ENCODE measurements around the gene HOXD12. TPM values are rescaled to one million over a fixed set of nuclear protein-coding genes. Genes with fewer than 3 reads are reported as not detected.
A peak's percentile ranks its signal among the peaks of the same experiment; 100 is the strongest.

The HOXD12 gene
- total and polyA plus RNA-seq, 4 donors = not detected

GRCh38 chr2:176130957-176131847 lies 31.6 kb downstream of the HOXD12 start:
- Histone ChIP-seq H3K36me3 (ENCODE audit: control insufficient read depth in 4 of 4, insufficient read depth in 4 of 4, low read length in 4 of 4) (no peaks in the 10 kb centered on the region), H3K4me3 (no peak overlapping the region), H3K27me3 (ENCODE audit: control insufficient read depth in 3 of 3, insufficient read depth in 3 of 3, low read length in 2 of 3) (peaks cover 10 to 89% (median 88%) of the 10 kb centered on the region in 3 donors), H3K4me1 (ENCODE audit: control insufficient read depth in 5 of 5, insufficient read depth in 5 of 5, low read length in 5 of 5) (peaks cover 0 to 11% (median 9%) of the 10 kb centered on the region in 5 donors), H3K9ac (ENCODE audit: insufficient read depth in 1 of 2, low read length in 2 of 2) (no peak overlapping the region), H3K9me3 (ENCODE audit: control insufficient read depth in 4 of 4, insufficient read depth in 3 of 4, low read length in 3 of 4) (peaks cover 0 to 6% (median 0%) of the 10 kb centered on the region in 4 donors), H3K27ac (ENCODE audit: low read depth in 1 of 2, low read length in 1 of 2) (no peak overlapping the region)
- no peak for ATAC-seq (ENCODE audit: insufficient read depth, low FRiP score)
- DNase-seq = no peak
- 14% methylated on average over 15 of the region's 15 CpGs for WGBS, 2 donors
- TF ChIP-seq CTCF (IDR thresholded peaks at IDR 0.05; ENCODE audit: control extremely low read depth, extremely low read depth) = no peak

- no peak for DNase-seq
- Histone ChIP-seq H3K27me3 (ENCODE audit: control insufficient read depth in 3 of 3, insufficient read depth in 3 of 3, low read length in 2 of 3) (peaks cover 15 to 86% (median 86%) of the 10 kb centered on the region in 3 donors), H3K4me3 (no peak overlapping the region), H3K36me3 (ENCODE audit: control insufficient read depth in 4 of 4, insufficient read depth in 4 of 4, low read length in 4 of 4) (no peaks in the 10 kb centered on the region), H3K9ac (ENCODE audit: insufficient read depth in 1 of 2, low read length in 2 of 2) (no peak overlapping the region), H3K4me1 (ENCODE audit: control insufficient read depth in 5 of 5, insufficient read depth in 5 of 5, low read length in 5 of 5) (peaks cover 0 to 16% (median 9%) of the 10 kb centered on the region in 5 donors), H3K9me3 (ENCODE audit: control insufficient read depth in 4 of 4, insufficient read depth in 3 of 4, low read length in 3 of 4) (peaks cover 0 to 6% (median 0%) of the 10 kb centered on the region in 4 donors), H3K27ac (ENCODE audit: low read depth in 1 of 2, low read length in 1 of 2) (no peak overlapping the region)
- ATAC-seq (ENCODE audit: insufficient read depth, low FRiP score) = no peak
- WGBS, 2 donors = 19 to 26% methylated on average over 4 of the region's 4 CpGs
- TF ChIP-seq CTCF (IDR thresholded peaks at IDR 0.05; ENCODE audit: control extremely low read depth, extremely low read depth) = no peak
Observed at GRCh38 chr2:176131848-176132158, 32.2 kb downstream of the HOXD12 start.

DNA sequence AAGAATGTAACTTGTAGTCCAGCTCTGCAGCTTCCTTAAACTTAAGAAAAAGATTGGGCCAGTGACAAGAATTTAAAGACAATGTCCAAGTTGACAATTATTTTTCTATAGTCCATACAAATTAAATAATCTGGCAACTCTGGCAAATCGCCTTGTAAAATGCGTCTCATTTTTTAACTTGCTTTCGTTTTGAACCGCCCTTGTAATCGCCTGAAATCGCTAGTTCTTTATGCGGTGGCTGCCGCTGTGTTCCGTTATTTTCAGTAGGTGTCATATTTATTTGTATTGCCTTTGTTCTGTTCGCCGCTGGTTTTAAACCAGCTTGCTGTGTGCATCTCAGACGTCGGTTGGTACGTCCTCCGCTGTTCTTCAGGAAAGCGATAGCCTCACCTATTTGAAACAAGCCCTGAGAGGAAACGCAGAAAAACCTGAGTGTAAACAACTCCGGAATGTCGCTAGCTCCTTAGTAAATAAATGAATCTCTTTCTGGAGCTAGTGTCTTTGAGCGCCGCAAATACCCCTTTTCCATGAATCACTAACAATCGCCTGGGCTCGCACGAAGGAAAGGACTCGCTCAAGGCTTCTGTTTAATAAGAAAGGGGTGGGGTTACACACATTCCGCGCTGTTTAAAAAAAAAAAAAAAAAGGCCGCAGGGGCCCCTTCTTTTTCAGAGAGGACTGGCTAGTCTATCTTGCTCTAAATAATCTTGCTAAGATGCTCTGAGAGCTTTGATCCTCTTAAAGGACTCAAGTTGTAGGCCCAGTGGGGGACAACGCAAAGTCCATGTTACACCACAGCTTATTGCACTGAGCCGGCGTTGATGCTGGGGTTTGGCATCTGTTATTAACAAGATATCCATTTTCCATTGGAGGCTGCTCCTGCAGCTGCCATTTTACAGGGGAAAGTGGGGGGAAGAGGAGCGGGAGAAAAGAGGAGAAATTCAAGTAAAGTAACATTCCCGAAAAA lies 32.9 kb downstream of the HOXD12 start:
- peak in 1 of 3 donors; percentile 68 for DNase-seq
- peaks cover 19 to 86% (median 86%) of the 10 kb centered on the region in 3 donors for H3K27me3 ChIP-seq (ENCODE audit: control insufficient read depth in 3 of 3, insufficient read depth in 3 of 3, low read length in 2 of 3)

More for the DNA sequence above, 32.9 kb downstream of the HOXD12 start:
- Histone ChIP-seq H3K36me3 (ENCODE audit: control insufficient read depth in 4 of 4, insufficient read depth in 4 of 4, low read length in 4 of 4) (no peaks in the 10 kb centered on the region), H3K9me3 (ENCODE audit: control insufficient read depth in 4 of 4, insufficient read depth in 3 of 4, low read length in 3 of 4) (peaks cover 0 to 6% (median 0%) of the 10 kb centered on the region in 4 donors), H3K4me3 (no peak overlapping the region), H3K27ac (ENCODE audit: low read depth in 1 of 2, low read length in 1 of 2) (no peak overlapping the region), H3K4me1 (ENCODE audit: control insufficient read depth in 5 of 5, insufficient read depth in 5 of 5, low read length in 5 of 5) (peaks cover 0 to 18% (median 9%) of the 10 kb centered on the region in 5 donors), H3K9ac (ENCODE audit: insufficient read depth in 1 of 2, low read length in 2 of 2) (no peak overlapping the region)
- no peak for TF ChIP-seq CTCF (IDR thresholded peaks at IDR 0.05; ENCODE audit: control extremely low read depth, extremely low read depth)
- ATAC-seq (ENCODE audit: insufficient read depth, low FRiP score) = no peak
- WGBS, 2 donors = 5 to 11% methylated on average over 33 of the region's 33 CpGs

Data from lung (tissue), 12 donors.